GM03348 (cell line): ENCODE measurements around the gene CARMIL1.
A peak's percentile ranks its signal among the peaks of the same experiment; 100 is the strongest.

Source experiments
- DNase-seq: peaks from one replicate; pipeline ENCODE4 v3.0.0; 2012; ENCODE audit warnings: low spot score

CARMIL1 gene

DNA sequence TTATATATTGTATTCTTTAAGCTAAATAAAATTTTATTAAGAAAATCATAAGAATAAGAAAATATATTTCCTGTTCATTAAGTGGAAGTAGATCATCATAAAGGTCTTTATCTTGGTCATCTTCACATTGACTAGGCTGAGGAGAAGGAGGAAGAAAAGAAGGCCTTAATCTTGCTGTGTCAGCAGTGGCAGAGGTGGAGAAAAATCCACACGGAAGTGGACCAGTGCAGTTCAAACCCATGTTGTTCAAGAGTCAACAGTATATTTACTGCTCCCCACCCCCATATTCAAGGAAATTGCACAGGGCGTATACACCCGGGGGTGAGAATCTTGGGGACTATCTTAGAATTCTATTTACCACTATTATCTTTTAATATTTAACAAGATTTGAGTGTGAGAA is 194.3 kb downstream of the CARMIL1 start:
- DNase-seq = no peak

DNA sequence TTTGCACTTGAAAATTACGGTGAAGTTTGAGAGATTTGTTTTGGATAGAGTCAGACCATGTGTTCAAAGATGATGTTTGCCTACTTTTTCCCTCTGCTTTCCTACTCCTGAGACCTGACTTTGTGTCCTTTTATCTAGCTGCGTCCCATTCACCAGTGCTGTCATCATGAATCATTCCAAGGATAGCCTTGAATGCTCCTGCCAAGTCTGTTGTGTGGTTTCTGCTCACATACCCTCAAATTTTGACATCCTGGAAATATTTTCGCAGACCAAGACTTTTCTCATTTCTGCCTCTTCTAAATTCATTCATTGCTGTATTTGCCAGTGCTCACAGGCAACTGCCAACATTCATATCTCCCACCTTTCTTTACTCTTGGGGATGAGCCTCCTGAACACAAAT is 197.0 kb downstream of the CARMIL1 start:
- peak; percentile 21 for DNase-seq

DNA sequence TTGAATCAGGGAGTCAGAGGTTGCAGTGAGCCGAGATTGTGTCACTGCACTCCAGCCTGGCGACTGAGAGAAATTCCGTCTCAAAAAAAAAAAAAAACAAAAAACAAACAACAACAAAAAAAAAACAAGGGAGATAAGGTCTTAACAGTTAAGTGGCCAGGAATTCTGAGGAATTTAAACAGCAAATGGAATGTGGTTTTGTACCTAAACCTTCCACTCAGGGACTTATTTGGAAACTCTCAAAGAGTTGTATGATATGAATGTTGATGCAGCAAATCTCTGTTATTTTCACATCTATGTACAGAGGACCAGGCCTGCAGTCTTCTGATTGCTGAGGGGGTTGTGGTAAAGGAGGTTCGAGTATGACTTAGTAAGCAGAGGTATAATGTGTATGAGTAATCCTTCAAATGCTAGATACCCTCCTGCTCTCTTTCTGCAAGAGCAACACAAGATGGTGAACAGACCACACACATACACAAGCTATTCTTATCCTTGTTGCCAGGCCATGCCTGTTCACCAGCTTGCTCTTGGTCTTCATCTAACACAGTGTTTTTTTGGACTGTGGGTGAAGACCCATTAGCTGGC is 197.9 kb downstream of the CARMIL1 start:
- no peak for DNase-seq

DNA sequence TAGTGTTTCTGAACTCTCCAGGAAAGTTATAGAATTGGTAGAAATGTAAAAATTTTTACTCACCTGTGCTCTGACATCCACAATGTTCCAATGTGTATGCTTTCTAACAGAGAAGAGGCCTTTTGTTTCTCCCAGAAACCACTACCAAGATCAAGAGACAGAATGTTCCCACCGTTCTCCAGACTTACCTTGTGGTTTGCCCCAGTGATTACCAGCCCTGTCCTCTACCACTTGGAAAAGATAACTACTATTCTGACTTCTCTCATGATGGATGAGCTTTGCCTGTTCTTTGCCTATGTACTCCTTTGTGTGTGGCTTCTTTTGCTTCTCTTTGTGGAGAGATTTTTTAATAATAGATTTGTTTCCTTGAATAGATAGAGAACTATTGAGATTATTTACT is 199.8 kb downstream of the CARMIL1 start:
- DNase-seq = no peak

DNA sequence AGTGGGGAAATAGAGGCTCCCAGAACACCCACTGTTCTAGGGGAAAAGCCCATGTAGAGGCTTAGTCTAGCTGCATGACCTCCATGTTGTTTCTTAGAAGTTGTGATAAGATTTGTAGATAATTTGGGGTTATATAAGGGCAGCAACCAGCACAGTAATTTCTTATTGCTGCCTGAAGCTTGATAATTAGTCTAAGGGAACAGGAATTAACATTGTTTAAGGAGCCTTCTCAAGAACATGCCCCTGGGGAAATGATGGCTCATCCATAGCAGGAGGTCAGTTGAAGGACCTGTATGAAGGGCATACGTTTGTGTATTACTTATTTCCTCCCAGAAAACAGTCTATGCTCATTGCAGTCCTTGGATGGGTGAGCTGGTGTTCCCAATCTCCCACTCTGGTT is 202.1 kb downstream of the CARMIL1 start:
- DNase-seq = no peak

DNA sequence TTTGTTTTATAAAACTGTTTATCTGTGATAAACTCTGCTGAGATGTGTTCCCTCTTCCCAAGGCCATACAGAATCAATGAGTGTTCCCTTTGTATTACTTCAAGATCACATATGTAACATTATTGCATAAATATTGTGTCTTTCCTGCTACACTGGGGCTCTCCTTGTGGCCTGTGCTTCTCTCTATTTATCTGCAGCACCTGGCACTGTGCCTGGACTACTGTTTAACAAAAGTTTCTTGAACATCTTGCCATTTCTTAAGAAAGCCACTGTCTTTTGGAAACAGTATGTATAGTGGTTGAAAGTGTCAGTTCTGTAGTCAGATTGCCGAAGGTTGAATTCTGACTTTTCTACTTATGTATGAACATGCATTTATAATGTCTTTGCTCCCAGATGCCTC is 203.8 kb downstream of the CARMIL1 start:
- no peak for DNase-seq

DNA sequence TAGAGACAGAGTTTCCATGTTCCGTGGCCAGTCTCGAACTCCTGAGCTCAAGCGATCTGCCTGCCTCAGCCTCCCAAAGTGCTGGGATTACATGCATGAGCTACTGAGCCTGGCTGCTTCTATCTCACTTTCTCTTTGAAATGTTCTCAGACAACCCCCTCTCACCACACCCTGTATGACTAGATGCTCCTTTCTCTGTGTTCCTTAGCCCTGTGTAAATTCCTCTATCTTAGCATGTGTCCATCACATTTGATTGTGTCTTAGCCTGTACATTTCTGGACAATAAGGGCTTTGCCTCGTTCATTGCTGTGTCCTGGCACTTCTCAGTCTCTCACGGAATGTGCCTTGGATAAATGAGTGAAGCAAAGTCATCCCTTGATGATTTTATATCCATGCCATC is 204.8 kb downstream of the CARMIL1 start:
- no peak for DNase-seq

DNA sequence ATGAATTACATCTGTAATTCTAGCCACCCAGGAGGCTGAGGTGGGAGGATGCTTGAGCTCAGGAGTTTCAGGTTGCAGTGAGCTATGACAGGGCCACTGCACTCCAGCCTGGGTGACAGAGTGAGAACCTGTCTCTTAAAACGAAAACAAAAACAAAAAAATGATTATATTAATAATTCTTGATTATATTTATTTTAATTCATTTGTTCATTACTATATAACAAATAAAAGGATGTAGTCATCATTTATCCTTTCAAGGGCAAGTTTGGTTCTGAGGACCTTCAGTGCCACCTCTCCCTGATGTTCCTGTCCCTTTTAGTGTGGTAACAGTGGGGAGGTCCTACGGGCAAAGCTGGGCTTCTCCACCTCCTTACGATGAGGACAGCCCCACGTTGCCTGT is 205.7 kb downstream of the CARMIL1 start:
- no peak for DNase-seq

DNA sequence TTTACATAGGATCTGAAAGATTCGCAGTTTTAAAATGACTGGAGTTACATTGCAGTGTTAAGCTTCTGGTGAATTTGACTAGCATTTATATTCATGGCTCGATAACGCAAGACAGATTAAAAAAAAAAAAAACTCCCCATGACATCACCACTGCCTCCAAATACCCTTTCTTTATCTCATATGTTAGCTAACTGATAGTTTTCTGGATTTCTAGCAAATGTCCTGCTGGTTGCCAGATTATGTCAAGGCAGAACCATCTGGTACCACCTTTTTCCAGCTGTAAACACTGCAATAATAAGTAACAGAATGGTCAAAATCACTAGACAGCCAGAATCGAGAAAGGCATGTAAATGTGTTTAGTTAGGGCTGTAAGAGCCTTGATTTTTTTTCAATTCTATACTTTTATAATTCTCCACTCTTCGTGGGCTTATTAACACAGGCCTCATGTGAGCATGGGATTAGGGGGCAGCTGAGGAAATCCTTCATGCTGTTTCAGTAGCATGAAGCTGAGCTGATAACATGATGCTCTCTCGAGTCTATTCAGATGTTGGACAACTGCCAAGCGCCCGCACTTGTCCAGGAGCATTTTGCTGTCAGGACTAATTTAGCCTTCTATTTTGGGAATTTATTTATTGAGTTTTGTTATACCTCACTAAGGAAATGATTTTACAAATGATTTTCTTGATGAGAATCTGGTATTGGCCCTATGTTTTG is 206.8 kb downstream of the CARMIL1 start:
- no peak for DNase-seq

DNA sequence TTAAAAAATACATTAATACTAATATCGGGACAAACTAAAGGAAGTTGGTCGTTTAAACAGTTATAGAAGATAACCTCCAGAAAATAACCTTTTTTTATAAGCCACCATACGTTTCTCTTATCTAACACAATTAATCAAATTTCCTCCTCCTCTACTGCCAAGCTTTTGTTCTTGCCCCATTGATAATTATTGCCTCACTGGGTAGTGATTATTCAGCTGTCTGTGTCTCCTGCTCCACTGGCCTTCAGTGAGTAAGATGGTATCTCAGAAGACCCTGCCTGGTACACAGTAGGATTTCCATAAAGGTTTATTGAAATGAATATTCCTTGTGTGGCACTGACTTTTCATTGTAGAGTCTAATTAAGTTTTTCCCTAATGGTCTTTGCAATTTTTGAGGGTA is 207.4 kb downstream of the CARMIL1 start:
- DNase-seq = no peak

DNA sequence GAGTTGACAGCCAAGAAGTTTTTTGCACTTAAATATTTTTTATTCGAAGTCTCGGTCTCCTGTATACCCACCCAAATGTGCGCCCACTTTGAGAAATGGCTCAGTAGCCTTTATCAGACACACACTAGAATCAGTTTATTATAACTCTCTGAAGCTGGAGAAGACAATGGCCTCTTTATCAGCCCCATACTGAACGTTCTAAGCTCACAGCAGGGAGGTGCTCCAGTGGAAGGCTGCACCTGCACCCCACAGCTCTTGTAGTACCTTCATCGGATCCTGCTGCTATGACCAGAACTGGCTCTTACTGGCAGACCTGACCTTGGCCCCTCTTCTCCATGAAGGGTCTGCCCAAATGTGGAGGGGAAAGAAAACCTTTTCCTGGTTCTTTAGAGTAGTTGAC is 207.8 kb downstream of the CARMIL1 start:
- DNase-seq = no peak

DNA sequence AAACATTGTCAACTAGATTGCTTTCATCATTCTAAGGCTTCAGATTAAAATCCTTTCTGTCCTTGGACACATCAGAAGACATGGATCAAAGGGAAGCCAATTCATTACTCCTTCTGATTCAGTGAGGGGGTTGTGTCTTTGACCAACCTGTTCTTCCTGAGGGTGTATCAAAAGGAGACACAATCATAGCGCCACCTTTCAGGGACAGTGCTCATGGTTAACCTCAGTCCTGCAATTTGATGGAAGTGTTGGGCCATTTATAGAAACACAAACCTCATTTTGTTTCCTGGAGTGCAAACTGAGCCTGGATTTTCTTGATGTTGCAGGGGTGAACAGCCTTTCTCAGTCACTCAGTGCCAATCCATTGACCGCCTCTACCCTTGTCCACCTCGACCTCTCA is 209.0 kb downstream of the CARMIL1 start:
- no peak for DNase-seq

DNA sequence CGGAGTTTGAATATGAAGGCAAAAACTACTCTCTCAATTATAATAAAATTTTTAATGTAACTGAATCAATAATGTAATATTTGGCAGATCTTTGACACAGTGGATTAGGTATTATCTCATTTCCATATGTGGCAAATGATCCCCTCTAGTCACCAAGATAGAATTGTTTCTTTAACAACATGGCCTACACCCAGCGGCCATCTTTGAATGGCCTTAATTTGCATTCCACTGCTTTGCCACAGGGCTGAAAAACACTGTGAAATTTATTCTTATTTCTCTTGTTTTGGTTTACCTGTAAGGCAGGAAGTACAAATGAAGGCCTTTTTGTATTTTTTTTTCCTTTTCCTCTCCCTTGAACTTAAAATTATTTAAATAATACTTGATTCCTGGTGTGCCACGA is 210.2 kb downstream of the CARMIL1 start:
- no peak for DNase-seq

DNA sequence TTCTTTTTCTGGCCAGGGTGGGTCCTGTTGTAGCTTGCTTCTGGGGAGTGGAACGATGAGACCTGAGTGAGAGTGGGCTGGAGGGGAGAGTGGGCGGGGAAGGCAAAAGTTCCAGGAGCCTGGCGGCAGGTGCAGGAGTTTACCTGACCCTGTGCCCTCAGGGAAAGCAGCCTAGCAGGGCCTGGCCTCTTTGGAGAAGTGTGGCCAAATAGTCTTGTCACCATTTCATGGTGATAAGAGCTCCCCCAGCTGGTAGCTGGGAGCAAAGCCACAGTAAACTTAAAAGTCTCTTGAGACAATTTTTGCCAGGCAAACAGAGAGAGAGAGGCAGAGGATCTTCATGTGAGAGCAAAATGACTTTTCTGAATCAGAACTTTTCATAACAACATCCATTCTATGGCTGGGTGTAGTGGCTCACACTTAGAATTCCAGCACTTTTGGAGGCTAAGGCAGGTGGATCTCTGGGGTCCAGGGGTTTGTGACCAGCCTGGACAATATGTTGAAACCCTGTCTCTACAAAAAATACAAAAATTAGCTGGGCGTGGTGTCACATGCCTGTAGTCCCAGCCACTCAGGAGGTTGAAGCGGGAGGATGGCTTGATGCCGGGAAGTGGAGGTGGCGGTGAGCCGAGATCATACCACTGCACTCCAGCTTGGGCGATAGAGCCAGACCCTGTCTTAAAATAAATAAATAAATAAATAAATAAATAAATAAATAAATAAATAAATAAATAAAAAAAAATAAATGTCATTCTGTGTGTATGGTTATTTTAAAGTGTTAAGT is 211.0 kb downstream of the CARMIL1 start:
- DNase-seq = peak; percentile 85

DNA sequence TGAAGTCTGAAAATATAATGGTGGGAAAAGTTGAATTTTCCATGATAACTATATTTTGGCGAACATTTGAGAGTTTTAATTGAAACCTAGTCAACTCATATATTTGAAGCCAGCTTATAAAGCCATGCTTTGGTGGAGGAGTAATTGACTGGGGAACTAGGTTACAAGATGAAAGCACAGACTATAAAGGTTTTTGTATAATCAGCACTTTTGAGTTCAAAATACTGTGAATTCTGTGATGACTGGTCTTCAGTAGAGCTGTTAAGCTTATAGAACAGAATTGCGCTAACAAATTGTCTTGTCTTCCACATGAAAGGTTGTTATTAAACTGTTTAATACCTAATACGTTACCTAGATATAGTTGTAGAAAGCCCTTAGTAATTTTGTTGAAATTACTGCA is 213.8 kb downstream of the CARMIL1 start:
- no peak for DNase-seq

DNA sequence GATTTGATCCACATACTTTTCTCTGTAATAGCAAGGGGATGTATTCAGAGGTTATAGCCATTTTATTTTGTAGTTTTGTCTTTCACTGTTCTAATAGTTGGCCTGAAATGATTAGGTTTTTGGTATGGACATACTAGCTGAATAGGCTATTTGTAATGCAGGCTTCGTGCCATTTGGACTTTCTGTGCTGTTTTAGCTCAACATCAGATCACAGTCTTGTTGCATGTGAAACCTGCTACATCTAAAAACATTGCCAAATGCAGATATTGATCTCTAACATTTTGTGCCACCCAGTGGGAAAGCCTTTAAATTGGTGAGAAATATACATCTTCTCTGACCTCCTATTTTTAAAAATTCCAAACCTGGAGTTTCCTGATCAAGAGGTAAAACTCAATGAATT is 215.3 kb downstream of the CARMIL1 start:
- no peak for DNase-seq

DNA sequence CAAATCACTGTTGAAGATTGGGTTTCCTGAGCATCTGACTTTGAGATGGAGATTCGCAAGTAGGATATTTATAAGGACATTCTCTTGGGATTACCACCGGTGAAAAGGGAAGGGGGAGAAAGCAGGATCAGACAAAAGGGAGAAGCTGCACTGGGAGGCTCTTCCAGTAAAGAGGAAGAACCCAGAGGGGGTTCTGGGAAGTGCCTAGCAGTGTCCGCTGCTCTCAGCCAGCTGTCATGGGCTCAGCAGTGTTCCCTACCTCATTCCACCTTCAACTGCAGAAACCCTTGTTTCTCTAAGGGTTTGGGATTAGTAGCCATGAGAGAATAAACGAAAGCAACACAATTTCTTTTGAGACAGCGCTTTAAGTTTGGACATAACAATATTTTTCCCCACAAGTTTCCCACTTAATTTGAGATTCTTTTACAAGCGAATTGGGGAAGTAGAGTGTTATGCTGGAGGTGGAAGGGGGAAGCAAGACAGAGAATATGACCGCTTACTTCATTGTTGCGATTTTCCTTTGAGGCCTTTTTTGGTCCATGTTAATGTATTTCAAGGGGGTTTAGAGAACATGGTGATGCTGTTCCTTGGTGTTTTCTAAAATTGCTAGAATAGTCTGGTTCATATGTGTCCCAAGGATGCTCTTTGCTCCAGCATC is 218.3 kb downstream of the CARMIL1 start:
- DNase-seq = no peak

DNA sequence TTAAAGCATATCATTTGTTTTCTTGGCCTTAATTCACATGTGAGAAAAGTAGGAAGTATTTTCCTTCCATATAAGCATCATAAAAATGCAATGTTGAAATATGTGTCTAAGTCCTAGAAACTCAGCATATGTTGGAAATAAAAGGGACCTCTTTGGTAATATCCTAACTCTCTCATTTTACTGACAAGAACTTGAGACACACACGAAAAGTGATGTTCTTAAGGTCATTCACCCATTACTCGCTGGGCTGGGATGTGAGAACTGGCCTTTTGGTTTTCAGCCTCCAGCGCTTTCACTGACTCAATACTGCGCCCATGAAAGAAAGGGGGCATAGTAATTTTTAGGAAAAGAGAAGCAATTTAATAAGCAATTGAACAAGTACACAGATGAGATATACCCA is 219.3 kb downstream of the CARMIL1 start:
- DNase-seq = no peak

DNA sequence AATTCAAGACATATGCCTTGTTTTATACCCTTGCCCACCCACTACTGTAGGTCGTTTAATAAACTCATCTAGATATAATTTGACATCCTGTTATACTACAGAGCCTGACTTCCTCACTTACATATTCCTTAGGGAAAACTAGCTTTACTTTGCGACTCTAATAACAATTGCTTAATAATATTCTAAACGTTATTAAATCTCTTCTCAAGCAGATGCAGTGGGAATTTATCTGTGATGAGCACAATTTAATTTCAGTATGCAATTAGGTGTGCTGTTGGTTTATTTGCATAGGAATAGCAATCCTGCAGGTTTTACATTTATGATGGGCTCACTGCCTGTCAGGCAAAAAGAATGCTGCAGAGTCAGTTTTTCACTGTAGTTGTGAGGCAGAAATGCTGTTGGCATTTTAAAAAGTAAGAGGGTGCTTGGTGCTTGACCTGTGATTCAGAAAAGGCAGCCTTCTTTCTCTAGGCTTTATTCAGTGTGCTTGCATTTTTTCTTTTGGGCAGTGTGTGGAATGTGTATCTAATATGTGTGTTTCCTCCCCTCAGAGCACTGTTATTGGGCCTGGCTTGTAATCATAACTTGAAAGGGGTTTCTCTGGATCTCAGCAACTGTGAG is 220.6 kb downstream of the CARMIL1 start:
- peak; percentile 38 for DNase-seq

DNA sequence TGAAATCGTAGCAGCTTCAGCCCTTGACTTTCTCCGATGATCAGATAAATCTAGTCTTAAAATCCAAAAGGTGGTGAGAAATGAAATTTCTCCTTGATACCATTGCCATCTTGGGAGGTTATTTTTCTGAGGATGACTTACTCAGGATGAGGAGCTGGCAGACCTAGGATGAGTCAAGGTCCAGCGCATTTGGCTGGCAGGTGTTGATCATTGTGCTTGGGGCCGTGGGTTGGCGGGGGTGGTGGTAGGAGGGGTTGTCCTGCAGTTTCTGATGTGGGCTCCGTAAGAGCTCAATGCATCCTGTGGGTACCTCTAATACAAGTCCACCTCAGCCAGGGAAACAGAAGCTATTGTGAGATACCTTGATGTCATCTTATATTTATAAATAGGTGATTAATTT is 224.5 kb downstream of the CARMIL1 start:
- no peak for DNase-seq

DNA sequence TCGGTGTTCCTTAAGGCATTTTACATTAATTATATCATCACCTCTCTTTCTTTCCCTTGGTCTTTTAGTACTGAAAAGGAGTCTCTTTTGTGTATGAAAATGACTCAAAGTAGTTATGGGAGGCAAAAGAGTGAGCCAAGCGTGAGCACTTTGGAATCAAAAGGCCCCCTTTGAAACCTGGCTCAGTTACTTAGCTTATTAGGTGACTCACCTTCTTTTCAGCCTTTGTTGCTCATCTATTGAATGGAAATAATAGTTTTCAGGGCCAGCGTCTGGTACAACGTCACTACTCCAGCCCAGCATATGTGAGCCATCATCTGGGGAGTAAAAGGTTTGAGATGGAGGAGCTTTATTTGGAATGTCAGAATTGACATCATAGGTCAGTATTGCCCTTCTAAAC is 225.5 kb downstream of the CARMIL1 start:
- DNase-seq = peak; percentile 11

DNA sequence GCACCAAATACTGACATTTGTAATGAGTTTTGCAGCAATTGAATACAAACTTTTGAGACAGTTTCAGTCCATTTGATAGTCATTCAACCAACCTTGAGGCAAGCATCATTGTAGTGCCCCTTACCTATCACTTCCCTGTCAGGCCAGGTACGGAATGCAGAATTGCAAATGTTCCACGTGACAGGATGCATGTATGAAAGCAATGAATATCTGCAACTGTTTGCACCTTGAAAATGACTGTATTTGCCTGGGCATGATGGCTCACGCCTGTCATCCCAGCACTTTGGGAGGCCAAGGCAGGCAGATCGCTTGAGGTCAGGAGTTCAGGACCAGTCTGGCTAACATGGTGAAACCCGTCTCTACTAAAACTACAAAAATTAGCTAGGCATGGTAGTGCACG is 226.8 kb downstream of the CARMIL1 start:
- no peak for DNase-seq
